T-cell (primary cell): ENCODE measurements around the gene SMIM32. TPM values are rescaled to one million over a fixed set of nuclear protein-coding genes. Genes with fewer than 3 reads are reported as not detected.

Experiments used
- ATAC-seq, 4 experiments: fragments of 200-7000 bp in 3 of 4; fragments of 150-1000 bp in 1 of 4; cut with Tn5 transposase; replicated peaks in 1 of 4; 1 replicate in 3 of 4; 2 replicates in 1 of 4; pipeline ENCODE4 v1.10.0; 2021; ENCODE audit warnings: moderate library complexity in 3 of 4, mild to moderate bottlenecking in 2 of 4, moderate number of reproducible peaks in 1 of 4
- CTCF ChIA-PET, 2 donors: fragments of 300-600 bp; sonication (Branson Sonifier 250); formaldehyde crosslinking; loops; one replicate each; lab custom pipeline; 2022; ENCODE audit warnings: antibody characterized with exemption in 2 of 2; lab: Charles Lee
- POLR2A ChIA-PET, 2 donors: fragments of 300-600 bp; sonication (Branson Sonifier 250); formaldehyde crosslinking; loops; one replicate each; lab custom pipeline; 2022; ENCODE audit warnings: antibody characterized with exemption in 2 of 2; lab: Charles Lee
- DNase-seq, 35 experiments: peaks; one replicate each; pipeline versions ENCODE4 v3.0.0 to v3.0.0-alpha.2; 2013 to 2023
- H3K27ac ChIP-seq: one replicate; pipeline ENCODE4 v1.5.1; 2013; ENCODE audit warnings: low read length
- H3K27me3 ChIP-seq, 2 experiments: replicated peaks in 1 of 2; 1 replicate in 1 of 2; 2 replicates in 1 of 2; pipeline versions ENCODE4 v1.6.1 to v1.7.0; 2013; ENCODE audit warnings: low read length in 1 of 2, mixed read lengths in 1 of 2; ENCODE audit not compliant: control insufficient read depth in 2 of 2, insufficient read depth in 2 of 2; ENCODE audit errors: extremely low read depth in 1 of 2
- H3K36me3 ChIP-seq, 2 donors: 1 replicate in 1 of 2; 2 replicates in 1 of 2; pipeline versions ENCODE4 v1.6.1 to v1.7.0; 2013; ENCODE audit warnings: low read length in 1 of 2; ENCODE audit not compliant: control insufficient read depth in 2 of 2, insufficient read depth in 1 of 2; ENCODE audit errors: extremely low read depth in 1 of 2
- H3K4me1 ChIP-seq, 2 experiments: 1 replicate in 1 of 2; 2 replicates in 1 of 2; pipeline versions ENCODE4 v1.6.1 to v1.7.0; 2013; ENCODE audit warnings: low read length in 2 of 2, mixed read lengths in 1 of 2; ENCODE audit not compliant: insufficient read depth in 2 of 2, control insufficient read depth in 1 of 2; ENCODE audit errors: extremely low read depth in 1 of 2
- H3K4me3 ChIP-seq, 2 donors: 1 replicate in 1 of 2; 2 replicates in 1 of 2; pipeline versions ENCODE4 v1.5.1 to v1.7.0; 2013; ENCODE audit warnings: mild to moderate bottlenecking in 2 of 2, low read length in 1 of 2, moderate library complexity in 1 of 2; ENCODE audit not compliant: control insufficient read depth in 1 of 2; ENCODE audit errors: extremely low read depth in 1 of 2
- H3K9me3 ChIP-seq: 2 replicates; pipeline ENCODE4 v1.7.0; 2013
- H3K27ac Mint-ChIP-seq, 2 donors: one replicate each; pipeline ENCODE4 v1.8.0; 2020 to 2021; ENCODE audit warnings: mild to moderate bottlenecking in 2 of 2, mixed read lengths in 2 of 2
- H3K27me3 Mint-ChIP-seq, 2 donors: one replicate each; pipeline ENCODE4 v1.8.0; 2021 to 2022; ENCODE audit warnings: mixed read lengths in 2 of 2
- H3K36me3 Mint-ChIP-seq: one replicate; pipeline ENCODE4 v1.8.0; 2021; ENCODE audit warnings: mixed read lengths
- H3K4me1 Mint-ChIP-seq, 3 donors: one replicate each; pipeline ENCODE4 v1.8.0; 2020 to 2022; ENCODE audit warnings: mixed read lengths in 3 of 3, mild to moderate bottlenecking in 1 of 3
- H3K4me3 Mint-ChIP-seq, 3 donors: one replicate each; pipeline ENCODE4 v1.8.0; 2020 to 2022; ENCODE audit warnings: mild to moderate bottlenecking in 3 of 3, mixed read lengths in 3 of 3, moderate library complexity in 3 of 3
- H3K9me3 Mint-ChIP-seq, 3 donors: one replicate each; pipeline ENCODE4 v1.8.0; 2020 to 2022; ENCODE audit warnings: mixed read lengths in 3 of 3
- WGBS: methylation state at CpG from one replicate; pipeline ENCODE4 v1.1.5; 2013; ENCODE audit warnings: missing lambda C conversion rate; ENCODE audit not compliant: insufficient coverage; 5-methylcytosine and 5-hydroxymethylcytosine counted together
- total RNA-seq, 35 experiments: library from RNA in 6 of 35; stranded (reverse) in 6 of 35; fragments of 120-200 nt in 1 of 35; gene quantifications; one replicate each; pipeline versions ENCODE4 v1.2.1 to v1.2.4 and lab custom pipeline; 2013 to 2026

SMIM32 gene
- total RNA-seq, 5 donors from 2014 or later (not counting 1 experiment from before 2014, with no cell fraction given) = not detected

DNA sequence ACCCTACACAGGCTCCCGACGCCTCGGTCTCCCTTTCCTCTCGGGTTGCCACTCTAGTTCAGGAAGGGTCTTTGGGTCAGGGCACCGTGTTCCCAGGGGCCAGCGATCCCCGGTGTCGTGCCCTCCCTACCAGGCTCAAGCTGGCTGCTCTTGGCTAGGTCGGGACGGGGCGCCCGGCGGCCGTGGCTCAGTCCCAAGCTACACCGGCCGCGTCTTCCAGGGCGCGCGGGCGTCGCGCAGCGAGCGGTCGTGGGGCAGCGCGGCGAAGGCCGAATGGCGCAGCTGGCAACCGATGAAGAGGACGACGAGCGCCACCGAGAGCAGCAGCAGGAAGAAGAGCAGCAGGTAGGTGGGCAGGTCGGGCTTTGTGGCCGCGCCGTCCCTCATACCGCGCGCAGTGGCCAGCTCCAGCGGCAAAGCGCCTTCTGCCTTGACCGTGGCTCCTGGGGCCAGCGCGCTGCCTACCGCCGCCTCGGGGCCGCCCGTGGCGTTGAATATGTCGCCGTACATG is 892 bp downstream of the SMIM32 start:
- Histone ChIP-seq H3K36me3 (no peaks in the 10 kb centered on the region), H3K9me3 (no peaks in the 10 kb centered on the region), H3K27me3 (peaks cover 5 to 66% of the 10 kb centered on the region in 2 experiments), H3K4me3 (no peak overlapping the region), H3K27ac (no peak overlapping the region), H3K4me1 (peaks cover 0 to 4% of the 10 kb centered on the region in 2 experiments)
- Mint-ChIP-seq H3K27ac (no peak overlapping the region), H3K27me3 (peaks cover 31 to 50% of the 10 kb centered on the region in 2 donors), H3K4me1 (peaks cover 0 to 4% (median 1%) of the 10 kb centered on the region in 3 donors), H3K36me3 (peaks cover 11% of the 10 kb centered on the region), H3K4me3 (no peak overlapping the region), H3K9me3 (no peaks in the 10 kb centered on the region)
- WGBS = 7% methylated on average over 54 of the region's 56 CpGs
- ATAC-seq = no peak
- ChIA-PET POLR2A (no interaction called here), CTCF (no interaction called here)
- no peak for DNase-seq

DNA sequence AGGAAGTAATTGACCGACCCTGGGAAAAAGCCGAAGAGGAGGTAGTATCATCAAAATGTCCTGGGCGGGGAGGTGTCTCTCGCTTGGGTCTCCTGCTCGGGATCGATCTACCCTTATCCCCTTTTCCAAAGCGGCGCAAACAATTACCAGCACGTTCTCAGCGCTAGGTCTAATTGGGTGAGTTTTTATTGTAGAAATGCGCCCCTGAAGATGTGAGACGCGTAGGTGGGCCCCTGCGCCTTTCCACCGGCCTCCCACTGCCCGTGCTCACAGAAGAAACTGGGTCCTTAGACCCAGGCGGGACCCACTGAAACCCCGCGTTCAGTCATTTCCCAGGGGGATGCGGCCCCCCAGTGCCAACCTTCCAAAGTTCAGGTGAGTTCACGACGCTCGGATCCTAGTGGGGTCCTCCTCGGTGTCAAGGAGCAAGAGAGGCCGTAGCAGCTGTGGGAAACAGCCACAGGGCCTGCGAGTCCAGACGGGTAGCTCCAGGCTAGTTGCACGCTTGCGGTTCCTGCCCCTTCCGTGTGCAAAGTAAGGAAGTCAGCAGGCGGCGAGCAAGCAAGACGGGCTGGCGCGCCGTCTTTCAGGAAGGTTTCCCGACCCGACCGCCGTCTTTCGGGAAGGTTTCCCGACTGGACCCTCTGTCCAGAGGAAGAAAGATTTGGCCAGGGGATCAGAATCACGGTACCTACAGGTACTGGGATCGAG is 1.5 kb downstream of the SMIM32 start:
- Mint-ChIP-seq H3K27ac (no peak overlapping the region), H3K4me1 (peaks cover 0 to 4% (median 1%) of the 10 kb centered on the region in 3 donors), H3K36me3 (peaks cover 16% of the 10 kb centered on the region), H3K9me3 (no peaks in the 10 kb centered on the region), H3K4me3 (no peak overlapping the region), H3K27me3 (peaks cover 28 to 48% of the 10 kb centered on the region in 2 donors)
- H3K4me1 ChIP-seq = peaks cover 0 to 4% of the 10 kb centered on the region in 2 experiments
- ChIA-PET POLR2A (interaction anchor here in 1 of 2 donors (0.7 kb wide), 1 partner anchor 42 kb away, joined by 3 read pairs; no protein-coding TSS in a partner anchor), CTCF (interaction anchor here in 1 of 2 donors (0.6 kb wide), 1 partner anchor 625 kb away, joined by 4 read pairs; no protein-coding TSS in a partner anchor)
- DNase-seq (no peak), ATAC-seq (peak in 1 of 4 experiments; percentile 14)
- H3K36me3 ChIP-seq = no peaks in the 10 kb centered on the region
- H3K4me3 ChIP-seq = no peak overlapping the region
- WGBS = 17% methylated on average over 34 of the region's 44 CpGs
- H3K9me3 ChIP-seq = no peaks in the 10 kb centered on the region
- H3K27ac ChIP-seq = no peak overlapping the region
- H3K27me3 ChIP-seq = peaks cover 5 to 66% of the 10 kb centered on the region in 2 experiments

DNA sequence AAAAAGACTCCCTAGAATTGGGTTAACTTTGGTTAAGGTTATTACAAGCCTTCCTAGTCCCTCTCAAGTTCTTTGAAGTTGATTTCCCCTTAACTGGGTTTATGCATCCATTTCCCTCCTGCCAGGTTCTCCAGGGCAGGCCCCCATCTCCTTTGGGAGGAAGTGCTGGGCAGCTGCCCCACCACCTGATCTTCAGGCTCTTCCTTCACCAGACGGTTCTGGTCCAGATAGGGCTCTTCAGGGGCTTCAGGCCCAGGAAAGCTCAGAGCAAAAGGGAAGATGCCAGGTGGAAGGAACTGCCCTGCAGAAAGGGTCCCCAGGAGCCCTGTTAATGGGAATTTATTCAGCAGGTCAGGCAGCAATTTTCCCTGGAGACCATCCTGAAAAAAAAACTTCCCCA is 2.1 kb downstream of the SMIM32 start:
- Mint-ChIP-seq H3K27ac (no peak overlapping the region), H3K4me1 (peaks cover 0 to 4% (median 1%) of the 10 kb centered on the region in 3 donors), H3K9me3 (no peaks in the 10 kb centered on the region), H3K4me3 (no peak overlapping the region), H3K36me3 (peaks cover 20% of the 10 kb centered on the region), H3K27me3 (peaks cover 27 to 44% of the 10 kb centered on the region in 2 donors)
- Histone ChIP-seq H3K27me3 (peaks cover 5 to 61% of the 10 kb centered on the region in 2 experiments), H3K4me3 (no peak overlapping the region), H3K27ac (no peak overlapping the region), H3K9me3 (no peaks in the 10 kb centered on the region), H3K36me3 (no peaks in the 10 kb centered on the region), H3K4me1 (peaks cover 0 to 4% of the 10 kb centered on the region in 2 experiments)
- DNase-seq = no peak
- ChIA-PET POLR2A (interaction anchor here in 1 of 2 donors (0.7 kb wide), 1 partner anchor 43 kb away, joined by 3 read pairs; no protein-coding TSS in a partner anchor), CTCF (interaction anchor here in 1 of 2 donors (0.6 kb wide), 1 partner anchor 624 kb away, joined by 4 read pairs; no protein-coding TSS in a partner anchor)
- no peak for ATAC-seq
- WGBS = 40% methylated on average over 1 of the region's 1 CpG

DNA sequence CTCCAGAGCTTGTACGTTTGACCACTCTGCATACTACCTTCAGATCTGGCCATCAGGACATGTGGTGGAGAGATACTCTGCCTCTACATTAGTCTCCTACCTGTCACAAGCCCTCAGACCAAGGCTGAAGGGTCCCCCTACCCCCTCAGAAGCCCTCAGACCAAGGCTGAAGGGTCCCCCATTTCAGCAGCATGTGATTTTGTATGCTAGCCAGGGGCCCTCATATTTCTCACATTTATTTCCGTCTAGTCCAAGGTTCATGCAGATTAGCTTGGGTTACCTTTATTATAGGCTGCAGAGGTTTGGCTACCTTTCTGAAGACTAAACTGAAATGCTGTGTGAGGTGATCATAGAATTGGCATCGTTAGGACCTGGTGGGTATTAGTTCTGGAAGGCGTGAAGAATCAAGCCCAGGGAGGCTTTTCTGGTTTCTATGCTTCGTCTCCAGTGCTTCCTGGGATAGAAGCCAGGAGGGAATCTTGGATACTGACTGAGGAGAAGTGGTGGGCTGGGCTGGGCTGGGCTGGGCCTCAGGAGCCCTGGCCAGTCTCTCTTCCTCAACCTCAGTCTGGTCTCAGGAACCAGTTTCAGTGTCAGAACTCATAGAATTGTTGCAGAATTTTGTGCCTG is 2.8 kb downstream of the SMIM32 start:
- Histone ChIP-seq H3K4me3 (no peak overlapping the region), H3K9me3 (no peaks in the 10 kb centered on the region), H3K27me3 (peaks cover 5 to 54% of the 10 kb centered on the region in 2 experiments), H3K4me1 (peaks cover 0 to 4% of the 10 kb centered on the region in 2 experiments), H3K27ac (no peak overlapping the region), H3K36me3 (no peaks in the 10 kb centered on the region)
- Mint-ChIP-seq H3K9me3 (no peaks in the 10 kb centered on the region), H3K4me1 (peaks cover 0 to 4% (median 1%) of the 10 kb centered on the region in 3 donors), H3K27me3 (peaks cover 22 to 38% of the 10 kb centered on the region in 2 donors), H3K36me3 (peaks cover 22% of the 10 kb centered on the region), H3K4me3 (no peak overlapping the region), H3K27ac (no peak overlapping the region)
- CTCF ChIA-PET = no interaction called here
- DNase-seq (no peak), ATAC-seq (no peak)
- 87% methylated on average over 3 of the region's 5 CpGs for WGBS
- POLR2A ChIA-PET = interaction anchor here in 1 of 2 donors (0.7 kb wide), 1 partner anchor 43 kb away, joined by 3 read pairs; no protein-coding TSS in a partner anchor

DNA sequence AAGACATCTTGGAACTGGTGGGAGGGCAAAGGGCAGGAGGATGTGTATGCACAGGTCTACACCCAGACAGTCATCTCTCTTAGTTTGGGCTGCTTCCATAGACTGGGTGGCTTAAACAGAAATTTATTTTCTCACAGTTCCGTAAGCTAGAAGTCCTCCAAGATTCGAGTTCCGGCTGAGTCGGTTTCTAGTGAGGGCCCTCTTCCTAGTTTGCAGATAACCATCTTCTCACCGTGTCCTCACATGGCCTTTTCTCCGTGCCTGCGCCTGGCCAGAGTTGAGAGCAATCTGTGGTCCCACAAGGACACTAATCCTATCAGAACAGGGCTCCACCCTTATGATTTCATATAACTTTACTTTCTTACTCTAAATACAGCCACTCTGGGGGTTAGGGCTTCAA is 4.1 kb downstream of the SMIM32 start:
- Mint-ChIP-seq H3K4me3 (no peak overlapping the region), H3K9me3 (no peaks in the 10 kb centered on the region), H3K27me3 (peaks cover 12 to 24% of the 10 kb centered on the region in 2 donors)

DNA sequence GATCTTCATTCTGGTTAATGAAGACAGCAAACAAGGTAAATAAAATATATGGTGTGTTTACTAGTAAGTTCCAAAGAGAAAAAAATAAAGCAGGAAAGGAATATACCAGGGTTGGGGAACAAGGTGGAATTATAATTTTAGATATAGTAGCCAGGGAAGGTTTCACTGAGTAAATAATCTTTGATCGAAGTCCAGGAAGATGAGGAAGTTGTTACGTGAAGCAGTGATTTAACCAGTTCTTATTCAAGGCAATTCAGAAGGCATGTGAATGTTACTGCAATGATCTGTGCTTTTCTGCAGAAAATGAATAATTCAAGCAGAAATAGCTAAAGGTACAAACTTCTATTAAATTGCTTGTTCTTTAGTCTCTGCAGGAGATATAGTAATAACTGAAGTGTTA is 6.2 kb downstream of the SMIM32 start:
- Mint-ChIP-seq H3K4me1 (peaks cover 0 to 2% (median 1%) of the 10 kb centered on the region in 3 donors), H3K4me3 (no peak overlapping the region), H3K27me3 (peaks cover 9 to 11% of the 10 kb centered on the region in 2 donors), H3K9me3 (no peaks in the 10 kb centered on the region), H3K36me3 (peaks cover 22% of the 10 kb centered on the region), H3K27ac (no peak overlapping the region)
- ATAC-seq (no peak), DNase-seq (no peak)
- ChIA-PET CTCF (no interaction called here), POLR2A (no interaction called here)
- Histone ChIP-seq H3K27me3 (peaks cover 0 to 22% of the 10 kb centered on the region in 2 experiments), H3K27ac (no peak overlapping the region), H3K9me3 (no peaks in the 10 kb centered on the region), H3K36me3 (no peaks in the 10 kb centered on the region), H3K4me3 (no peak overlapping the region), H3K4me1 (no peaks in the 10 kb centered on the region)
- WGBS = 92% methylated on average over 2 of the region's 2 CpGs

More for the DNA sequence above, 4.1 kb downstream of the SMIM32 start:
- WGBS = 86% methylated on average over 5 of the region's 7 CpGs
- no peaks in the 10 kb centered on the region for H3K36me3 ChIP-seq
- Mint-ChIP-seq H3K4me1 (peaks cover 0 to 4% (median 1%) of the 10 kb centered on the region in 3 donors), H3K36me3 (peaks cover 22% of the 10 kb centered on the region), H3K27ac (no peak overlapping the region)
- ChIA-PET POLR2A (no interaction called here), CTCF (no interaction called here)
- H3K9me3 ChIP-seq = no peaks in the 10 kb centered on the region
- H3K4me1 ChIP-seq = peaks cover 0 to 4% of the 10 kb centered on the region in 2 experiments
- peaks cover 0 to 42% of the 10 kb centered on the region in 2 experiments for H3K27me3 ChIP-seq
- ATAC-seq (no peak), DNase-seq (no peak)
- H3K4me3 ChIP-seq = no peak overlapping the region
- no peak overlapping the region for H3K27ac ChIP-seq
